Measurements from ENCODE around the gene TSHZ1. TPM values are rescaled to one million over a fixed set of nuclear protein-coding genes. Genes with fewer than 3 reads are reported as not detected.

TSHZ1 gene
- polyA plus RNA-seq, 2 of the 4 experiments (the other 2 are of a cell fraction): 2.2 to 3.0 TPM

DNA sequence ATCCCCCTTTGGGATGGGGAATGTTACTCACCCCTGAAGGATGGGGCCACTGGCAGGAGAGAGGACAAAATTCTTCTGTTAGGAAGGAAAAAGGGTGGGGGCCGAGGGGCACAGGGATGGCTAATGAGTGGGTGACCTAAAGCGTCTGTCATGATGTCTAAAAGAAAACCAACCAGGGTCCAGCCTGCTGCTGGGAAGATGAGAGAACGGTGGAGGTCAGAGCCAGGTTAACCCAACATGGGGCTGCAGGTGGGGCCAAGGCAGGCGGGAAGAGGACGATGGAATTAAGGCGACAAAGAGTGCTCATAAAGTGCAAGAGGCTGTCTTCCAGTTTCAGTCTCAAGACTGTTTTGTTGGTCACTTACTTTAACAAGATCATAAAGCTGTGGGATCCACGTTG, 126.8 kb downstream of the TSHZ1 start:
- TF ChIP-seq NPAS2 (CRISPR knock-in tag; IDR thresholded peaks at IDR 0.05; ENCODE audit: borderline replicate concordance): no peak
- TF ChIP-seq JUNB (IDR thresholded peaks at IDR 0.05): no peak
- TF ChIP-seq HDAC2 (IDR thresholded peaks at IDR 0.05): no peak
- TF ChIP-seq POLR2AphosphoS2 (conservative IDR thresholded peaks at IDR 0.05; ENCODE audit: low read length): no peak
- ChIA-PET POLR2A (no interaction called here), CTCF (no interaction called here)
- Histone ChIP-seq H3K4me1 (no peaks in the 10 kb centered on the region), H3K4me3 (no peak overlapping the region), H3K9me3 (no peaks in the 10 kb centered on the region), H3K4me2 (no peak overlapping the region), H3K27ac (no peak overlapping the region)
- 59% methylated on average over 7 of the region's 7 CpGs for WGBS (ENCODE audit: missing lambda C conversion rate)
- DNase-seq (ENCODE audit: low read depth in 1 of 2, low spot score in 1 of 2) (no peak), ATAC-seq (no peak), FAIRE-seq (no peak)

DNA sequence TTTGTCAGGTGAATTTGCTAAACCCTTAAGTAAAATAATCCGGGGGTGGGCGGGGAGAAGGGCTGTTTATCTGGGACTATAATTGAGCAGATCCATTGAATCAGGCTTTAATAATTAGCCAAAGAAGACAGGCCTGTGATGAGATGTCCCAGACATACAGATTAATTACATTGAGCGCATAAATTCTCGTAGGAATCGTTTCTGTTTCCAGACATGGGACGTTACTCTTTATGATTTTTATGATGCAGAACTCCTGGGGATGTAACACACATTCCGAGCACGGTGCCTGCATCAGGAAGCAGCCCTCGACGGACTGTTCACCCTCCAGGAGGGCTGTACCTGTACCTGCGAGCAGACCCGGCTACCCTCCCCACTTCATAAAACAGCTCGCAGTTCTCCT, 128.0 kb downstream of the TSHZ1 start:
- Histone ChIP-seq H3K4me2 (no peak overlapping the region), H3K4me1 (no peaks in the 10 kb centered on the region), H3K27ac (no peak overlapping the region), H3K9me3 (no peaks in the 10 kb centered on the region), H3K4me3 (no peak overlapping the region)
- FAIRE-seq (no peak), DNase-seq (ENCODE audit: low read depth in 1 of 2, low spot score in 1 of 2) (no peak), ATAC-seq (no peak)
- ChIA-PET POLR2A (no interaction called here), CTCF (no interaction called here)
- 61% methylated on average over 12 of the region's 13 CpGs for WGBS (ENCODE audit: missing lambda C conversion rate)
- TF ChIP-seq HDAC2 (IDR thresholded peaks at IDR 0.05) (no peak), CHD2 (IDR thresholded peaks at IDR 0.05; ENCODE audit: low read length, partially characterized antibody) (no peak), MYC (IDR thresholded peaks at IDR 0.05; ENCODE audit: borderline replicate concordance, low read length) (no peak)
- TF ChIP-seq, protein P1, sequence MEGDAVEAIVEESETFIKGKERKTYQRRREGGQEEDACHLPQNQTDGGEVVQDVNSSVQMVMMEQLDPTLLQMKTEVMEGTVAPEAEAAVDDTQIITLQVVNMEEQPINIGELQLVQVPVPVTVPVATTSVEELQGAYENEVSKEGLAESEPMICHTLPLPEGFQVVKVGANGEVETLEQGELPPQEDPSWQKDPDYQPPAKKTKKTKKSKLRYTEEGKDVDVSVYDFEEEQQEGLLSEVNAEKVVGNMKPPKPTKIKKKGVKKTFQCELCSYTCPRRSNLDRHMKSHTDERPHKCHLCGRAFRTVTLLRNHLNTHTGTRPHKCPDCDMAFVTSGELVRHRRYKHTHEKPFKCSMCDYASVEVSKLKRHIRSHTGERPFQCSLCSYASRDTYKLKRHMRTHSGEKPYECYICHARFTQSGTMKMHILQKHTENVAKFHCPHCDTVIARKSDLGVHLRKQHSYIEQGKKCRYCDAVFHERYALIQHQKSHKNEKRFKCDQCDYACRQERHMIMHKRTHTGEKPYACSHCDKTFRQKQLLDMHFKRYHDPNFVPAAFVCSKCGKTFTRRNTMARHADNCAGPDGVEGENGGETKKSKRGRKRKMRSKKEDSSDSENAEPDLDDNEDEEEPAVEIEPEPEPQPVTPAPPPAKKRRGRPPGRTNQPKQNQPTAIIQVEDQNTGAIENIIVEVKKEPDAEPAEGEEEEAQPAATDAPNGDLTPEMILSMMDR (IDR thresholded peaks at IDR 0.05): no peak
- TF ChIP-seq, protein P2, sequence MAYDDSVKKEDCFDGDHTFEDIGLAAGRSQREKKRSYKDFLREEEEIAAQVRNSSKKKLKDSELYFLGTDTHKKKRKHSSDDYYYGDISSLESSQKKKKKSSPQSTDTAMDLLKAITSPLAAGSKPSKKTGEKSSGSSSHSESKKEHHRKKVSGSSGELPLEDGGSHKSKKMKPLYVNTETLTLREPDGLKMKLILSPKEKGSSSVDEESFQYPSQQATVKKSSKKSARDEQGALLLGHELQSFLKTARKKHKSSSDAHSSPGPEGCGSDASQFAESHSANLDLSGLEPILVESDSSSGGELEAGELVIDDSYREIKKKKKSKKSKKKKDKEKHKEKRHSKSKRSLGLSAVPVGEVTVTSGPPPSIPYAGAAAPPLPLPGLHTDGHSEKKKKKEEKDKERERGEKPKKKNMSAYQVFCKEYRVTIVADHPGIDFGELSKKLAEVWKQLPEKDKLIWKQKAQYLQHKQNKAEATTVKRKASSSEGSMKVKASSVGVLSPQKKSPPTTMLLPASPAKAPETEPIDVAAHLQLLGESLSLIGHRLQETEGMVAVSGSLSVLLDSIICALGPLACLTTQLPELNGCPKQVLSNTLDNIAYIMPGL (CRISPR knock-in tag; IDR thresholded peaks at IDR 0.05; ENCODE audit: borderline replicate concordance): no peak

Other genes starting within 250 kb of the TSHZ1 start
- 18.5 and 19.0 TPM in 2 replicates for gene PTGR3, start 1.7 kb upstream of the TSHZ1 start, polyA plus RNA-seq (2011; rRNA removed)
- 6.3 to 7.2 TPM (median 7.2 TPM) in 3 replicates for gene PTGR3, start 1.7 kb upstream of the TSHZ1 start, polyA plus RNA-seq (2017; fragmentation: RNase III; extraction: RNeasy Plus Mini Kit Qiagen cat#74134 plus additional on column Dnase treatment)
- not detected in 2 replicates for gene SMIM21, start 216.9 kb downstream of the TSHZ1 start, polyA plus RNA-seq (2011; rRNA removed)
- gene SMIM21, start 216.9 kb downstream of the TSHZ1 start, polyA plus RNA-seq (2017; fragmentation: RNase III; extraction: RNeasy Plus Mini Kit Qiagen cat#74134 plus additional on column Dnase treatment): not detected in 3 replicates